ENCODE measurements around the gene NKX2-4. TPM values are rescaled to one million over a fixed set of nuclear protein-coding genes. Genes with fewer than 3 reads are reported as not detected.

NKX2-4 gene
- total and polyA plus RNA-seq, 4 donors = not detected

DNA sequence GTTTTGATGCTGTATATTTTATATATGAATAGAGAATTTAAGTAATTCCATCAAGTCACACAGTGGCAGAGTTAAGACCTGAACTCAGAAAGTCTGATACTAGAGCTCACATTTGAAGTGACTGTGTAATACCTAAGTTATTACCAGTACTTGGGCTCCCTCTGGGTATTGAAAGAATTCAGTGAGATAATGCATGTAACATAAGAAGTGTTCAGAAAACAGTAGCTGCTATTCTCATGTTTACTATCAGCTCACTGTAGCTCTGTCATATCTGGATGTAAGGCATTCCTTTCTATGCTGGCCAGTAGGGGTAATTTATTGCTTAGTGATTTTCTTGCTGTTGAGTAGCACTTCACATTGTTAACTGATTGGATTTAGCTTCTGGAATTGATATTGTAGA lies 44.6 kb downstream of the NKX2-4 start:
- Histone ChIP-seq H3K9me3 (ENCODE audit: control insufficient read depth in 4 of 4, insufficient read depth in 3 of 4, low read length in 3 of 4) (no peaks in the 10 kb centered on the region), H3K9ac (ENCODE audit: insufficient read depth in 1 of 2, low read length in 2 of 2) (no peak overlapping the region)

More for the DNA sequence above, 44.6 kb downstream of the NKX2-4 start:
- ATAC-seq (ENCODE audit: insufficient read depth, low FRiP score) (no peak), DNase-seq (no peak)
- Histone ChIP-seq H3K27me3 (ENCODE audit: control insufficient read depth in 3 of 3, insufficient read depth in 3 of 3, low read length in 2 of 3) (no peaks in the 10 kb centered on the region), H3K4me3 (no peak overlapping the region), H3K27ac (ENCODE audit: low read depth in 1 of 2, low read length in 1 of 2) (no peak overlapping the region), H3K4me1 (ENCODE audit: control insufficient read depth in 5 of 5, insufficient read depth in 5 of 5, low read length in 5 of 5) (no peaks in the 10 kb centered on the region), H3K36me3 (ENCODE audit: control insufficient read depth in 4 of 4, insufficient read depth in 4 of 4, low read length in 4 of 4) (peaks cover 6 to 26% (median 16%) of the 10 kb centered on the region in 4 donors)
- TF ChIP-seq, protein P1, sequence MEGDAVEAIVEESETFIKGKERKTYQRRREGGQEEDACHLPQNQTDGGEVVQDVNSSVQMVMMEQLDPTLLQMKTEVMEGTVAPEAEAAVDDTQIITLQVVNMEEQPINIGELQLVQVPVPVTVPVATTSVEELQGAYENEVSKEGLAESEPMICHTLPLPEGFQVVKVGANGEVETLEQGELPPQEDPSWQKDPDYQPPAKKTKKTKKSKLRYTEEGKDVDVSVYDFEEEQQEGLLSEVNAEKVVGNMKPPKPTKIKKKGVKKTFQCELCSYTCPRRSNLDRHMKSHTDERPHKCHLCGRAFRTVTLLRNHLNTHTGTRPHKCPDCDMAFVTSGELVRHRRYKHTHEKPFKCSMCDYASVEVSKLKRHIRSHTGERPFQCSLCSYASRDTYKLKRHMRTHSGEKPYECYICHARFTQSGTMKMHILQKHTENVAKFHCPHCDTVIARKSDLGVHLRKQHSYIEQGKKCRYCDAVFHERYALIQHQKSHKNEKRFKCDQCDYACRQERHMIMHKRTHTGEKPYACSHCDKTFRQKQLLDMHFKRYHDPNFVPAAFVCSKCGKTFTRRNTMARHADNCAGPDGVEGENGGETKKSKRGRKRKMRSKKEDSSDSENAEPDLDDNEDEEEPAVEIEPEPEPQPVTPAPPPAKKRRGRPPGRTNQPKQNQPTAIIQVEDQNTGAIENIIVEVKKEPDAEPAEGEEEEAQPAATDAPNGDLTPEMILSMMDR (IDR thresholded peaks at IDR 0.05; ENCODE audit: control extremely low read depth, extremely low read depth) = no peak

Small RNA genes lying within 50 kb of the gene (small RNA-seq; reads per million reads assigned to genes)
- gene RN7SKP140 (ENCODE audit: low replicate concordance) = not detected

Other genes with a start within 250 kb of the NKX2-4 start
- gene XRN2, start 94.2 kb downstream of the NKX2-4 start, total RNA-seq = 10 to 100 TPM; 50.5 to 62.2 TPM
- gene XRN2, start 94.2 kb downstream of the NKX2-4 start, polyA plus RNA-seq = 10 to 100 TPM; 12.6 to 56.7 TPM
- not detected for gene NKX2-2, start 116.5 kb upstream of the NKX2-4 start, total RNA-seq
- gene NKX2-2, start 116.5 kb upstream of the NKX2-4 start, polyA plus RNA-seq = not detected